HepG2 (cell line): ENCODE results near the gene TBX6. TPM values are rescaled to one million over a fixed set of nuclear protein-coding genes. Genes with fewer than 3 reads are reported as not detected.

Experiments
- CCAR2 ChIP-seq: fragments of 200-400 bp; formaldehyde crosslinking; optimal IDR thresholded peaks from 2 replicates; pipeline ENCODE3; 2018; ENCODE audit warnings: low read depth, mild to moderate bottlenecking, low read length, moderate library complexity
- CENPX ChIP-seq: sonication (generic); formaldehyde crosslinking; IDR thresholded peaks from 2 replicates; pipeline ENCODE4 v1.9.0; 2021; ENCODE audit warnings: mild to moderate bottlenecking, missing genetic modification reagents, moderate library complexity
- FOXK2 ChIP-seq: fragments of 450-650 bp; IDR thresholded peaks from 2 replicates; pipeline ENCODE4 v1.6.1; 2016
- HNRNPH1 ChIP-seq: fragments of 200-400 bp; formaldehyde crosslinking; optimal IDR thresholded peaks from 2 replicates; pipeline ENCODE3; 2017; ENCODE audit warnings: mild to moderate bottlenecking, low read depth, low read length
- JARID2 ChIP-seq: sonication (generic); formaldehyde crosslinking; IDR thresholded peaks from 2 replicates; pipeline ENCODE4 v1.8.1; 2023; ENCODE audit warnings: missing genetic modification reagents, inconsistent platforms; ENCODE audit not compliant: insufficient replicate concordance
- SAFB2 ChIP-seq: sonication (generic); formaldehyde crosslinking; IDR thresholded peaks from 2 replicates; pipeline ENCODE4 v1.5.1; 2020; ENCODE audit warnings: missing genetic modification reagents, low read depth, mild to moderate bottlenecking, borderline replicate concordance
- STAT5B ChIP-seq: sonication (generic); formaldehyde crosslinking; IDR thresholded peaks from 2 replicates; pipeline ENCODE4 v1.4.0; 2020; ENCODE audit warnings: missing genetic modification reagents
- THYN1 ChIP-seq: sonication (generic); formaldehyde crosslinking; IDR thresholded peaks from 2 replicates; pipeline ENCODE4 v1.8.1; 2023; ENCODE audit warnings: low read depth, mild to moderate bottlenecking, moderate library complexity, missing genetic modification reagents, borderline replicate concordance
- ZBTB42 ChIP-seq: sonication (generic); formaldehyde crosslinking; IDR thresholded peaks from 2 replicates; pipeline ENCODE4 v1.5.0; 2020; ENCODE audit warnings: mild to moderate bottlenecking, missing genetic modification reagents
- ZFP36L1 ChIP-seq: sonication (generic); formaldehyde crosslinking; IDR thresholded peaks from 2 replicates; pipeline ENCODE4 v1.8.0; 2022; ENCODE audit warnings: mild to moderate bottlenecking, missing genetic modification reagents, moderate library complexity
- ZNF207 ChIP-seq: fragments of 450-650 bp; IDR thresholded peaks from 2 replicates; pipeline ENCODE4 v1.6.1; 2016; ENCODE audit warnings: antibody characterized with exemption, borderline replicate concordance
- ZNF260 ChIP-seq: sonication (generic); formaldehyde crosslinking; IDR thresholded peaks from 2 replicates; pipeline ENCODE4 v1.4.0; 2020; ENCODE audit warnings: missing genetic modification reagents, low read depth, mild to moderate bottlenecking, borderline replicate concordance
- ZNF460 ChIP-seq: sonication (generic); formaldehyde crosslinking; IDR thresholded peaks from 2 replicates; pipeline ENCODE4 v1.5.1; 2020; ENCODE audit warnings: missing genetic modification reagents, mild to moderate bottlenecking, borderline replicate concordance
- ZNF652 ChIP-seq: IDR thresholded peaks from 2 replicates; pipeline ENCODE4 v1.6.1; 2016; ENCODE audit warnings: low read depth, borderline replicate concordance
- polyA plus RNA-seq, 8 experiments: library from polyadenylated mRNA; depleted of rRNA in 3 of 8; stranded (reverse) in 7 of 8; unstranded in 1 of 8; fragments of >200 nt; fragmentation: Illumina TruSeq in 4 of 8; extraction: Trizol in 4 of 8; gene quantifications; 2 replicates each; pipeline versions ENCODE4 v1.2.1 to v1.2.3, GENCODE V29; 2011 to 2016; ENCODE audit warnings: low read depth in 4 of 8, missing spikeins in 1 of 8, mixed read lengths in 1 of 8; ENCODE audit not compliant: insufficient read depth in 1 of 8
- total RNA-seq, 5 experiments: library from RNA; depleted of rRNA; stranded (reverse); fragments of >200 nt; fragmentation: Illumina TruSeq; extraction: Trizol; gene quantifications; 2 replicates each; pipeline ENCODE4 v1.2.3, GENCODE V29; 2016; ENCODE audit warnings: low read depth in 1 of 5
- TF ChIP-seq, protein P1 (sequence below): sonication (generic); formaldehyde crosslinking; IDR thresholded peaks from 2 replicates; pipeline ENCODE4 v1.5.1; 2020; ENCODE audit warnings: mild to moderate bottlenecking, missing genetic modification reagents, borderline replicate concordance
- TF ChIP-seq, protein P2 (sequence below): sonication (generic); formaldehyde crosslinking; IDR thresholded peaks from 2 replicates; pipeline ENCODE4 v1.4.0; 2020; ENCODE audit warnings: missing genetic modification reagents
- TF ChIP-seq, protein P3 (sequence below): sonication (generic); formaldehyde crosslinking; IDR thresholded peaks from 2 replicates; pipeline ENCODE4 v1.8.0; 2022; ENCODE audit warnings: mild to moderate bottlenecking, missing genetic modification reagents, borderline replicate concordance

Gene TBX6
- total and polyA plus RNA-seq, 2 of the 13 experiments (the other 11 are each of a cell fraction or from before 2014, with no cell fraction given) = 0.24 to 0.42 TPM

DNA sequence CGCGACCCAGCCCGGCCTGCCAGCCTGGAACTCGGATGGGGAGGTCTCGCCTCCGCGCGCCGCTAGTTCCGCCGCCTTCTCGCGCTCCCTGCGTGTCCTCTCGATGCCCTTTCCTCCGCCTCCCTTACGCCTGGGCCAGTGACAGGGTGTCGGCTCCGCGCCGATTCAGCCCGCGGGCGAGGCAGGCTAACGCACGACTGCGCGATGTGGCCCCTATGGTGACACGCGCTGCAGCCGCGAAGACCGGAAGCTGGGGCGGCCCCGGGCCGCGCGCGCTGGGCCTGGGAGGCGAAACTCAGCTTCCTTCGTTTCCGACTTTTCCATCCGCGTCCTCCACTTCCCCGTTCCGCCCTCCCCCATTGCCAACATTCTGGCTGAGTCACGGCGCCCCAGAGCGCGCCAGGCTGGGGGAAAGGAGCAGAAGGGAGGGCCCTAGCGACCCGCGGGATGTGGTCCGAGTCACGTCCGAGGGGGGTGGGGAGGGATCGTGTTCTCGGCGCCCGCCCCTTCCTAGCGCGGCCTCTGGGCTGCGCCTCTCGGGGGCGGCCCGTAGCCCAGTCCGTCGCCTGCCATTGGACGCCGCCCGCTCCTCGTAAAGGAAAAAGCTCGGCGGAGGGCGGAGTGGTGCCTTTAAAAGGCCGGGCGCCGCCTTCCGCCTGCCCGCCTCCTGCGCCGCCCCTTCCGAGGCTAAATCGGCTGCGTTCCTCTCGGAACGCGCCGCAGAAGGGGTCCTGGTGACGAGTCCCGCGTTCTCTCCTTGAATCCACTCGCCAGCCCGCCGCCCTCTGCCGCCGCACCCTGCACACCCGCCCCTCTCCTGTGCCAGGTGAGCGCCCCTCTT lies 26.4 kb downstream of the TBX6 start, which contains the start of gene ALDOA (continued):
- TF ChIP-seq, protein P1, sequence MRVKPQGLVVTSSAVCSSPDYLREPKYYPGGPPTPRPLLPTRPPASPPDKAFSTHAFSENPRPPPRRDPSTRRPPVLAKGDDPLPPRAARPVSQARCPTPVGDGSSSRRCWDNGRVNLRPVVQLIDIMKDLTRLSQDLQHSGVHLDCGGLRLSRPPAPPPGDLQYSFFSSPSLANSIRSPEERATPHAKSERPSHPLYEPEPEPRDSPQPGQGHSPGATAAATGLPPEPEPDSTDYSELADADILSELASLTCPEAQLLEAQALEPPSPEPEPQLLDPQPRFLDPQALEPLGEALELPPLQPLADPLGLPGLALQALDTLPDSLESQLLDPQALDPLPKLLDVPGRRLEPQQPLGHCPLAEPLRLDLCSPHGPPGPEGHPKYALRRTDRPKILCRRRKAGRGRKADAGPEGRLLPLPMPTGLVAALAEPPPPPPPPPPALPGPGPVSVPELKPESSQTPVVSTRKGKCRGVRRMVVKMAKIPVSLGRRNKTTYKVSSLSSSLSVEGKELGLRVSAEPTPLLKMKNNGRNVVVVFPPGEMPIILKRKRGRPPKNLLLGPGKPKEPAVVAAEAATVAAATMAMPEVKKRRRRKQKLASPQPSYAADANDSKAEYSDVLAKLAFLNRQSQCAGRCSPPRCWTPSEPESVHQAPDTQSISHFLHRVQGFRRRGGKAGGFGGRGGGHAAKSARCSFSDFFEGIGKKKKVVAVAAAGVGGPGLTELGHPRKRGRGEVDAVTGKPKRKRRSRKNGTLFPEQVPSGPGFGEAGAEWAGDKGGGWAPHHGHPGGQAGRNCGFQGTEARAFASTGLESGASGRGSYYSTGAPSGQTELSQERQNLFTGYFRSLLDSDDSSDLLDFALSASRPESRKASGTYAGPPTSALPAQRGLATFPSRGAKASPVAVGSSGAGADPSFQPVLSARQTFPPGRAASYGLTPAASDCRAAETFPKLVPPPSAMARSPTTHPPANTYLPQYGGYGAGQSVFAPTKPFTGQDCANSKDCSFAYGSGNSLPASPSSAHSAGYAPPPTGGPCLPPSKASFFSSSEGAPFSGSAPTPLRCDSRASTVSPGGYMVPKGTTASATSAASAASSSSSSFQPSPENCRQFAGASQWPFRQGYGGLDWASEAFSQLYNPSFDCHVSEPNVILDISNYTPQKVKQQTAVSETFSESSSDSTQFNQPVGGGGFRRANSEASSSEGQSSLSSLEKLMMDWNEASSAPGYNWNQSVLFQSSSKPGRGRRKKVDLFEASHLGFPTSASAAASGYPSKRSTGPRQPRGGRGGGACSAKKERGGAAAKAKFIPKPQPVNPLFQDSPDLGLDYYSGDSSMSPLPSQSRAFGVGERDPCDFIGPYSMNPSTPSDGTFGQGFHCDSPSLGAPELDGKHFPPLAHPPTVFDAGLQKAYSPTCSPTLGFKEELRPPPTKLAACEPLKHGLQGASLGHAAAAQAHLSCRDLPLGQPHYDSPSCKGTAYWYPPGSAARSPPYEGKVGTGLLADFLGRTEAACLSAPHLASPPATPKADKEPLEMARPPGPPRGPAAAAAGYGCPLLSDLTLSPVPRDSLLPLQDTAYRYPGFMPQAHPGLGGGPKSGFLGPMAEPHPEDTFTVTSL (CRISPR knock-in tag) = peak; percentile 58
- TF ChIP-seq CCAR2 = no peak
- no peak for TF ChIP-seq ZNF207
- no peak for TF ChIP-seq ZNF260 (CRISPR knock-in tag)
- peak; percentile 88 for TF ChIP-seq SAFB2 (CRISPR knock-in tag)
- TF ChIP-seq ZNF652 (CRISPR knock-in tag) = no peak
- TF ChIP-seq, protein P2, sequence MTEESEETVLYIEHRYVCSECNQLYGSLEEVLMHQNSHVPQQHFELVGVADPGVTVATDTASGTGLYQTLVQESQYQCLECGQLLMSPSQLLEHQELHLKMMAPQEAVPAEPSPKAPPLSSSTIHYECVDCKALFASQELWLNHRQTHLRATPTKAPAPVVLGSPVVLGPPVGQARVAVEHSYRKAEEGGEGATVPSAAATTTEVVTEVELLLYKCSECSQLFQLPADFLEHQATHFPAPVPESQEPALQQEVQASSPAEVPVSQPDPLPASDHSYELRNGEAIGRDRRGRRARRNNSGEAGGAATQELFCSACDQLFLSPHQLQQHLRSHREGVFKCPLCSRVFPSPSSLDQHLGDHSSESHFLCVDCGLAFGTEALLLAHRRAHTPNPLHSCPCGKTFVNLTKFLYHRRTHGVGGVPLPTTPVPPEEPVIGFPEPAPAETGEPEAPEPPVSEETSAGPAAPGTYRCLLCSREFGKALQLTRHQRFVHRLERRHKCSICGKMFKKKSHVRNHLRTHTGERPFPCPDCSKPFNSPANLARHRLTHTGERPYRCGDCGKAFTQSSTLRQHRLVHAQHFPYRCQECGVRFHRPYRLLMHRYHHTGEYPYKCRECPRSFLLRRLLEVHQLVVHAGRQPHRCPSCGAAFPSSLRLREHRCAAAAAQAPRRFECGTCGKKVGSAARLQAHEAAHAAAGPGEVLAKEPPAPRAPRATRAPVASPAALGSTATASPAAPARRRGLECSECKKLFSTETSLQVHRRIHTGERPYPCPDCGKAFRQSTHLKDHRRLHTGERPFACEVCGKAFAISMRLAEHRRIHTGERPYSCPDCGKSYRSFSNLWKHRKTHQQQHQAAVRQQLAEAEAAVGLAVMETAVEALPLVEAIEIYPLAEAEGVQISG = peak; percentile 87
- TF ChIP-seq, protein P3, sequence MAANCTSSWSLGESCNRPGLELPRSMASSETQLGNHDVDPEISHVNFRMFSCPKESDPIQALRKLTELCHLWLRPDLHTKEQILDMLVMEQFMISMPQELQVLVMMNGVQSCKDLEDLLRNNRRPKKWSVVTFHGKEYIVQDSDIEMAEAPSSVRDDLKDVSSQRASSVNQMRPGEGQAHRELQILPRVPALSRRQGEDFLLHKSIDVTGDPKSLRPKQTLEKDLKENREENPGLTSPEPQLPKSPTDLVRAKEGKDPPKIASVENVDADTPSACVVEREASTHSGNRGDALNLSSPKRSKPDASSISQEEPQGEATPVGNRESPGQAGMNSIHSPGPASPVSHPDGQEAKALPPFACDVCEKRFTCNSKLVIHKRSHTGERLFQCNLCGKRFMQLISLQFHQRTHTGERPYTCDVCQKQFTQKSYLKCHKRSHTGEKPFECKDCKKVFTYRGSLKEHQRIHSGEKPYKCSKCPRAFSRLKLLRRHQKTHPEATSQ = no peak; the same call in 1 of the 2 replicates
- no peak for TF ChIP-seq FOXK2
- peak; percentile 55; the same call in 1 of the 2 replicates for TF ChIP-seq STAT5B (CRISPR knock-in tag)
- peak; percentile 75; the same call in 1 of the 2 replicates for TF ChIP-seq ZNF460 (CRISPR knock-in tag)
- TF ChIP-seq CENPX (CRISPR knock-in tag) = no peak
- TF ChIP-seq THYN1 (CRISPR knock-in tag) = 0 out of 2 replicates have a peak, but pooled peaks have one; percentile 62
- TF ChIP-seq ZBTB42 (CRISPR knock-in tag) = no peak; the same call in 1 of the 2 replicates
- TF ChIP-seq JARID2 (CRISPR knock-in tag) = peak; percentile 91
- peak; percentile 82 for TF ChIP-seq HNRNPH1
- peak; percentile 97 for TF ChIP-seq ZFP36L1 (CRISPR knock-in tag)
